ENCODE data around the gene PDE4D. TPM values are rescaled to one million over a fixed set of nuclear protein-coding genes. Genes with fewer than 3 reads are reported as not detected.
A peak's percentile ranks its signal among the peaks of the same experiment; 100 is the strongest.

PDE4D gene
- total RNA-seq, 1 donor from 2014 or later, result 39.2 TPM

DNA sequence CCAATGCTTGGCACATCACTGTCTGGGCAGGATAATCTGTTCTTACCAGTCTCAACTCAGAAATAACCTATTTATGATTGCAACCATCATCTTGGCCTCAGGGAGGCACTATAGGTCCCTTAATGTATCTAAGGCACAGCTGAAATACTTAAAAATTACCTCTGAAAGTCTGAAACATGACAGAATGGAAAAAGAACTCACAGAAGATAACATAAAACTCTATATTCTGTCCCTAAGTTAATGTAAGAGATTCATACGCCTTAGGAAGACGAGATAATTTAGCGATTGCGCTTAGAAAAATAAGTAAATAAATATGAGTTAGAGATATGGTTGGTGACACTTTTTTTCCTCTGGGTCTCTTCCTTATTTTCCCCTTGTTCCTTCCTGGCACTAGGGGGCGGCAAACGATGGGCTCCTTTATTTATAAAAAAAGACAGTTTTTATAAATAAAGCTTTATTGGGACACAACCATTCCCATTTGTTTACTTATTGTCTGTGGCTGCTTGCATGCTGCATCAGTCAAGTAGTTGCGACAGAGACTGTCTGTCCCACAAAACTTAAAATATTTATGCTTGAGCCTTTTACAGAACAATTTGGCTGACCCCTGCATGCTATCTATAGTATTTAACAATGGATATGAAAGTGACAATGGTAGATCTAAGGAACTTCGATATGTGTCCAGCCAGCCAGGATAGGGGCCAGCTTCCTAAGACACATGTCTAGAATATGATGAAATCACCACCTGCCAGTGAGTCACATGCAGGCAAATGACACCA is 79.6 kb downstream of the PDE4D start:
- Histone ChIP-seq H3K27me3 (ENCODE audit: control insufficient read depth, insufficient read depth, low read length) (peaks cover 2% of the 10 kb centered on the region), H3K36me3 (ENCODE audit: control insufficient read depth, insufficient read depth, low read length) (no peaks in the 10 kb centered on the region), H3K4me3 (ENCODE audit: low read depth, low read length) (no peak overlapping the region)
- DNase-seq (ENCODE audit: low read depth), result no peak
- TF ChIP-seq, protein P1, sequence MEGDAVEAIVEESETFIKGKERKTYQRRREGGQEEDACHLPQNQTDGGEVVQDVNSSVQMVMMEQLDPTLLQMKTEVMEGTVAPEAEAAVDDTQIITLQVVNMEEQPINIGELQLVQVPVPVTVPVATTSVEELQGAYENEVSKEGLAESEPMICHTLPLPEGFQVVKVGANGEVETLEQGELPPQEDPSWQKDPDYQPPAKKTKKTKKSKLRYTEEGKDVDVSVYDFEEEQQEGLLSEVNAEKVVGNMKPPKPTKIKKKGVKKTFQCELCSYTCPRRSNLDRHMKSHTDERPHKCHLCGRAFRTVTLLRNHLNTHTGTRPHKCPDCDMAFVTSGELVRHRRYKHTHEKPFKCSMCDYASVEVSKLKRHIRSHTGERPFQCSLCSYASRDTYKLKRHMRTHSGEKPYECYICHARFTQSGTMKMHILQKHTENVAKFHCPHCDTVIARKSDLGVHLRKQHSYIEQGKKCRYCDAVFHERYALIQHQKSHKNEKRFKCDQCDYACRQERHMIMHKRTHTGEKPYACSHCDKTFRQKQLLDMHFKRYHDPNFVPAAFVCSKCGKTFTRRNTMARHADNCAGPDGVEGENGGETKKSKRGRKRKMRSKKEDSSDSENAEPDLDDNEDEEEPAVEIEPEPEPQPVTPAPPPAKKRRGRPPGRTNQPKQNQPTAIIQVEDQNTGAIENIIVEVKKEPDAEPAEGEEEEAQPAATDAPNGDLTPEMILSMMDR (IDR thresholded peaks at IDR 0.05; ENCODE audit: insufficient read depth, low read length, poor library complexity, severe bottlenecking), result peak; percentile 55

DNA sequence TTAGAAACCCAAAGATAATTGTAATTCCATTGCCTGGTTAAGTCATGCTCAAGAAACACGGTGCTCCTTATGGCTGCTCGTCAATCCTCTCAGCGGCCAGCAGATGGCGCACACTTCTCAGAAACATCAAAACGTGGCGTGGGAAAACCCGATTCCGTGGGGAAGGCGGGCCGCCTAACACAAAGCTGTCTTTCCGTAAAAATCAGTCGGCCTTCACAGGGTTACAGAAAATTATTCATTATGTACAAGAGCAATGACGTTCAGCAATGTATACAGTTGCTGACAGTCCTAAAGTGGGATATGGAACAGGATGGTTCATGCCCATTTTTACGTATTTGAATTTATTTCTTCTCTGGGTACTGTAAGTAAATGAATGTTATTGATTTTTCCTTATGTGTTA is 83.5 kb downstream of the PDE4D start:
- H3K36me3 ChIP-seq (ENCODE audit: control insufficient read depth, insufficient read depth, low read length), result no peaks in the 10 kb centered on the region
- DNase-seq (ENCODE audit: low read depth), result no peak
- peaks cover 2% of the 10 kb centered on the region for H3K27me3 ChIP-seq (ENCODE audit: control insufficient read depth, insufficient read depth, low read length)
- TF ChIP-seq, protein P1 (IDR thresholded peaks at IDR 0.05; ENCODE audit: insufficient read depth, low read length, poor library complexity, severe bottlenecking), result peak; percentile 89
- no peak overlapping the region for H3K4me3 ChIP-seq (ENCODE audit: low read depth, low read length)

DNA sequence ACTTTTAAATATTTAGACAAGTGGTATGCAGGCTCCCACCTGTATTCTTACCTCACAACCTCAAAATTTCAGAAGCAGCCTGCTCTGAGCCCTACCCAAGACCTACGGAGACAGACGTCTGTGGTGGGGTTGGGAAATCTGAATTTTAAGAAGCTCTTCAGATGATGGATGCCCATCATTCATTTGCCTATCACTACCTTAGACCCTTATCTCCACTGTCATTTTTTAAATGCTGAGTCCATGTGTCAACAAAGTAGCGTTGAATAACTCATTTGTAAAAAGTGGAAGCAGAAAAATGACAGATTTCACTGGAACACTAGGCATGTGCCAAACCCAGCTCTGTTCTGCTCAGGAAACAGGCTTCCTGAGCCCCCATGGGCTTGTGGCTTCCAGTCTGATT is 85.7 kb downstream of the PDE4D start:
- Histone ChIP-seq H3K4me3 (ENCODE audit: low read depth, low read length) (no peak overlapping the region), H3K27me3 (ENCODE audit: control insufficient read depth, insufficient read depth, low read length) (peaks cover 2% of the 10 kb centered on the region), H3K36me3 (ENCODE audit: control insufficient read depth, insufficient read depth, low read length) (no peaks in the 10 kb centered on the region)
- DNase-seq (ENCODE audit: low read depth), result no peak
- TF ChIP-seq, protein P1 (IDR thresholded peaks at IDR 0.05; ENCODE audit: insufficient read depth, low read length, poor library complexity, severe bottlenecking), result no peak

DNA sequence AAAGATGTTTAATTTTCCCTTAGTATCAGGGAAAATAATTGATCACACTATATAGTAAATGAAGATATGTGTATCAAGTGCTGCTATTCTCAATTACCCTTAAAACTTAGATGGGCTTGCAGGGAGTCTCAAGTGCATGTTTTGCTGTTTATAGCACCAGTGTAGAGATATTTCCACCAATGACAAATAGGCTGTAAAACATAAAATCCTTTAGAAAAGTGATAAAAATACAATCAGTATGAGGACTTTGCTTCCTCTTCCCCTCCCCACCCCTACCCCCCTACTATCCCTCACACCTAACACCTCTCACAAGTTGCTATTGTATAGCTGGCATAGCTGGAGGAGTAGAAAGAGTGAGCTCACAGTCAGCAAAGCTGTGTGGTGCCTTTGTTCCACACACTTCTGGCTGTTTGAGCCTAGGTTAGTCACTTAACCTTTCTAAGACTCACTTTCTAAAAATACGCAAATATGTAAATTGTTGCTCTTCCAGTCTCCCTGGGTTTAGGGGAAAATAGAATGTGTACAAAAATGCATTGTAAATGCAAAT is 93.1 kb downstream of the PDE4D start:
- TF ChIP-seq, protein P1 (IDR thresholded peaks at IDR 0.05; ENCODE audit: insufficient read depth, low read length, poor library complexity, severe bottlenecking), result no peak
- Histone ChIP-seq H3K4me3 (ENCODE audit: low read depth, low read length) (no peak overlapping the region), H3K36me3 (ENCODE audit: control insufficient read depth, insufficient read depth, low read length) (no peaks in the 10 kb centered on the region), H3K27me3 (ENCODE audit: control insufficient read depth, insufficient read depth, low read length) (no peaks in the 10 kb centered on the region)
- DNase-seq (ENCODE audit: low read depth), result no peak

DNA sequence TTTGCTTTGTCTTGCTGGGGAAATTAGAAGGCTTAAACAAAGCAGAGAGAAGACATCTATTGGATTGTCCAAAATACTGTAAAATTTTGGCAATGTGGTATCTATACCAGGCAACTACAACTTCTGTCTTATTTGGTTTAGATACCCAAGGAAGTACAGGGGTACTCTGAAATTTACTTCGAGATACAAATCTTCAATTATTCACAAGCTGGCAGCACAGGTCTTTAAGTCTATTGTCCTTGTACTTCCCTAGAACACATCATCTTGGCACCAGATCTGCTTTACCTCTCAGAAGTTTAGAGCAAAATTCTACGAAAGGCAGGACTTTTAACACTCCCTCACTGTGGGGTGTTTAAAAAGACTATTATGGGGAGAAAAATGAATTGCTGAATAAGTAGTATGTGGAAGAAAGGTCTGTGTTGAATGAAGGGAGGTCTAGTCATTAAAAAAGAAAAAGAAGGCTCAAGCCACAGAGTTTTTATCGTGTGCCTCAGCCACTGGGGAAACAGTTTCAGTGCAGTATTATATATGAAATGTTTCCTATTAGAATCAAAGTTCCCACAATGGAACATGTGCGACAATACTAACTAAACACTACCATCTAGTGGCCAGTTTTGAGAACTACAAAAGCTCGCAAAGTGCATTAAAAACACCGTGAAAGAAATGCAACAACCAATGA is 93.7 kb downstream of the PDE4D start:
- DNase-seq (ENCODE audit: low read depth), result no peak
- H3K36me3 ChIP-seq (ENCODE audit: control insufficient read depth, insufficient read depth, low read length), result no peaks in the 10 kb centered on the region
- H3K4me3 ChIP-seq (ENCODE audit: low read depth, low read length), result no peak overlapping the region
- H3K27me3 ChIP-seq (ENCODE audit: control insufficient read depth, insufficient read depth, low read length), result no peaks in the 10 kb centered on the region
- TF ChIP-seq, protein P1 (IDR thresholded peaks at IDR 0.05; ENCODE audit: insufficient read depth, low read length, poor library complexity, severe bottlenecking), result peak; percentile 49

Measured in kidney epithelial cell (primary cell).